Measurements from ENCODE around the gene GINS2. TPM values are rescaled to one million over a fixed set of nuclear protein-coding genes. Genes with fewer than 3 reads are reported as not detected.

GINS2 gene
- total RNA-seq, 1 donor from 2014 or later: not detected

GRCh38 chr16:85733839-85734170, 45.1 kb upstream of the GINS2 start:
- no peak for DNase-seq (ENCODE audit: low spot score in 2 of 2)
- H3K9me3 ChIP-seq: no peaks in the 10 kb centered on the region
- no peak overlapping the region for H3K27ac ChIP-seq
- no peak overlapping the region for H3K4me3 ChIP-seq
- no peaks in the 10 kb centered on the region for H3K36me3 ChIP-seq
- H3K27me3 ChIP-seq: no peaks in the 10 kb centered on the region
- TF ChIP-seq CTCF (IDR thresholded peaks at IDR 0.05): no peak
- intact Hi-C loops (cut with DNase I): no loop called here
- H3K4me1 ChIP-seq: no peaks in the 10 kb centered on the region

GRCh38 chr16:85733155-85733838, 44.5 kb upstream of the GINS2 start:
- Histone ChIP-seq H3K4me1 (no peaks in the 10 kb centered on the region), H3K4me3 (no peak overlapping the region), H3K9me3 (no peaks in the 10 kb centered on the region), H3K27ac (no peak overlapping the region), H3K36me3 (no peaks in the 10 kb centered on the region), H3K27me3 (no peaks in the 10 kb centered on the region)
- no peak for TF ChIP-seq CTCF (IDR thresholded peaks at IDR 0.05)
- intact Hi-C loops (cut with DNase I): no loop called here
- DNase-seq (ENCODE audit: low spot score in 2 of 2): no peak

GRCh38 chr16:85731179-85731578, 42.4 kb upstream of the GINS2 start:
- Histone ChIP-seq H3K36me3 (no peaks in the 10 kb centered on the region), H3K4me1 (no peaks in the 10 kb centered on the region), H3K4me3 (no peak overlapping the region), H3K9me3 (no peaks in the 10 kb centered on the region), H3K27me3 (no peaks in the 10 kb centered on the region), H3K27ac (no peak overlapping the region)
- no peak for DNase-seq (ENCODE audit: low spot score in 2 of 2)
- TF ChIP-seq CTCF (IDR thresholded peaks at IDR 0.05): no peak
- intact Hi-C loops (cut with DNase I): no loop called here

GRCh38 chr16:85730186-85730465, 41.4 kb upstream of the GINS2 start:
- no peak for TF ChIP-seq CTCF (IDR thresholded peaks at IDR 0.05)
- H3K27me3 ChIP-seq: no peaks in the 10 kb centered on the region
- H3K36me3 ChIP-seq: no peaks in the 10 kb centered on the region
- H3K4me3 ChIP-seq: no peak overlapping the region
- no peaks in the 10 kb centered on the region for H3K9me3 ChIP-seq
- DNase-seq (ENCODE audit: low spot score in 2 of 2): no peak
- H3K4me1 ChIP-seq: no peaks in the 10 kb centered on the region
- intact Hi-C loops (cut with DNase I): no loop called here
- no peak overlapping the region for H3K27ac ChIP-seq

GRCh38 chr16:85729452-85730185, 40.9 kb upstream of the GINS2 start:
- TF ChIP-seq CTCF (IDR thresholded peaks at IDR 0.05): no peak
- DNase-seq (ENCODE audit: low spot score in 2 of 2): no peak
- Histone ChIP-seq H3K36me3 (no peaks in the 10 kb centered on the region), H3K4me1 (no peaks in the 10 kb centered on the region), H3K27me3 (no peaks in the 10 kb centered on the region), H3K27ac (no peak overlapping the region), H3K4me3 (no peak overlapping the region), H3K9me3 (no peaks in the 10 kb centered on the region)
- intact Hi-C loops (cut with DNase I): no loop called here

Measured in ascending aorta (tissue), 2 donors.